OCI-LY3 (cell line): Measurements from ENCODE around the gene SEBOX.

Experiments used
- EZH2phosphoT487 ChIP-seq: fragments of 200-600 bp; shearing (Covaris generic); IDR thresholded peaks from 2 replicates; pipeline ENCODE4 v1.6.1; 2018; ENCODE audit warnings: antibody characterized with exemption, mixed run types, low read depth
- TF ChIP-seq, protein P1 (sequence below): fragments of 200-600, 300-600 bp; sonication (generic); IDR thresholded peaks from 2 replicates; pipeline ENCODE4 v1.5.1; 2014; ENCODE audit warnings: antibody characterized with exemption, low read length, low read depth

DNA sequence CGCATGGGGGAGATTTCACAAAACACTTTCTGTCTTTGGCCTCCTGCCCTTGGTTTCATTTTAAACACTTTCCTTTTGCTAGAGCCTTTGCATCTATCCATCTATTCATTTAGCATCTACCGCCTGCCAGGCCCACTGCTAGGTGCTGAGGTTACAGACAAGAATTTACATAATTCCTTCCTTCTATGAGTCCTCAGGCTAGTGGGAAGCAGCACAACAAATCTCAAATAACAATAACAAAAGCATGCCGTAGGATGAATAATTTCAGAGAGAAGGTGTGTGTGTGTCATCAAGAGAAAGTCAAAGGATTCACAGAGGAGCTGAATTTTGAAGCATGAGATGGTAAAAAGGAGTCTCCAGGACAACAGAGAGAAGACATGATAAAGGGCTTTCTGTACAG, 47.1 kb upstream of the SEBOX start:
- TF ChIP-seq, protein P1, sequence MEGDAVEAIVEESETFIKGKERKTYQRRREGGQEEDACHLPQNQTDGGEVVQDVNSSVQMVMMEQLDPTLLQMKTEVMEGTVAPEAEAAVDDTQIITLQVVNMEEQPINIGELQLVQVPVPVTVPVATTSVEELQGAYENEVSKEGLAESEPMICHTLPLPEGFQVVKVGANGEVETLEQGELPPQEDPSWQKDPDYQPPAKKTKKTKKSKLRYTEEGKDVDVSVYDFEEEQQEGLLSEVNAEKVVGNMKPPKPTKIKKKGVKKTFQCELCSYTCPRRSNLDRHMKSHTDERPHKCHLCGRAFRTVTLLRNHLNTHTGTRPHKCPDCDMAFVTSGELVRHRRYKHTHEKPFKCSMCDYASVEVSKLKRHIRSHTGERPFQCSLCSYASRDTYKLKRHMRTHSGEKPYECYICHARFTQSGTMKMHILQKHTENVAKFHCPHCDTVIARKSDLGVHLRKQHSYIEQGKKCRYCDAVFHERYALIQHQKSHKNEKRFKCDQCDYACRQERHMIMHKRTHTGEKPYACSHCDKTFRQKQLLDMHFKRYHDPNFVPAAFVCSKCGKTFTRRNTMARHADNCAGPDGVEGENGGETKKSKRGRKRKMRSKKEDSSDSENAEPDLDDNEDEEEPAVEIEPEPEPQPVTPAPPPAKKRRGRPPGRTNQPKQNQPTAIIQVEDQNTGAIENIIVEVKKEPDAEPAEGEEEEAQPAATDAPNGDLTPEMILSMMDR: no peak
- TF ChIP-seq EZH2phosphoT487: no peak
